K562 (cell line): ENCODE results near the gene SLC25A45. TPM values are rescaled to one million over a fixed set of nuclear protein-coding genes. Genes with fewer than 3 reads are reported as not detected.

Experiments used
- BRF2 ChIP-seq: IDR thresholded peaks from 3 replicates; pipeline ENCODE4 v1.6.1; 2011; ENCODE audit warnings: borderline replicate concordance, mild to moderate bottlenecking; ENCODE audit not compliant: insufficient read length, insufficient read depth
- CBFA2T3 ChIP-seq: fragments of 450-650 bp; IDR thresholded peaks from 2 replicates; pipeline ENCODE4 v1.6.1; 2017
- CGGBP1 ChIP-seq: fragments of 250-450 bp; sonication (Bioruptor Pico); IDR thresholded peaks from 2 replicates; pipeline ENCODE4 v1.9.0; 2021; ENCODE audit warnings: mild to moderate bottlenecking
- CHD2 ChIP-seq: IDR thresholded peaks from 2 replicates; pipeline ENCODE4 v1.6.1; 2011; ENCODE audit warnings: low read depth, low read length
- ESRRA ChIP-seq: fragments of 450-650 bp; IDR thresholded peaks from 2 replicates; pipeline ENCODE4 v1.6.1; 2014; ENCODE audit warnings: low read depth, mild to moderate bottlenecking, moderate library complexity, borderline replicate concordance
- FOS ChIP-seq: IDR thresholded peaks from 3 replicates; pipeline ENCODE4 v1.6.1; 2011; ENCODE audit not compliant: insufficient read length; ENCODE audit errors: extremely low read depth
- GABPA ChIP-seq: fragments of 200-800 bp; sonication (Bioruptor generic); conservative IDR thresholded peaks from 2 replicates; pipeline ENCODE4 v1.6.1; 2016; ENCODE audit warnings: low read depth, missing genetic modification characterization, missing compliant biosample characterization
- HDAC6 ChIP-seq: IDR thresholded peaks from 2 replicates; pipeline ENCODE4 v1.6.1; 2012; ENCODE audit warnings: low read depth, mild to moderate bottlenecking, control low read depth, inconsistent platforms, low read length, moderate library complexity
- HDAC8 ChIP-seq: fragments of 450-650 bp; IDR thresholded peaks from 2 replicates; pipeline ENCODE4 v1.6.1; 2016; ENCODE audit warnings: mild to moderate bottlenecking, missing genetic modification characterization, moderate library complexity, missing compliant biosample characterization
- HOXB6 ChIP-seq: fragments of 250-450 bp; sonication (Bioruptor Pico); IDR thresholded peaks from 2 replicates; pipeline ENCODE4 v1.5.1; 2022; ENCODE audit warnings: mild to moderate bottlenecking, borderline replicate concordance
- KDM2B ChIP-seq: fragments of 250-450 bp; sonication (Bioruptor Pico); IDR thresholded peaks from 2 replicates; pipeline ENCODE4 v1.8.0; 2021; ENCODE audit warnings: mild to moderate bottlenecking, moderate library complexity
- MEF2D ChIP-seq: conservative IDR thresholded peaks from 2 replicates; pipeline ENCODE4 v1.6.1; 2016; ENCODE audit warnings: low read depth, missing genetic modification characterization, missing compliant biosample characterization
- RFX1 ChIP-seq: fragments of 450-650 bp; IDR thresholded peaks from 2 replicates; pipeline ENCODE4 v1.6.1; 2016; ENCODE audit warnings: mild to moderate bottlenecking, moderate library complexity
- SMARCC2 ChIP-seq: fragments of 450-650 bp; IDR thresholded peaks from 2 replicates; pipeline ENCODE4 v1.6.1; 2017; ENCODE audit warnings: antibody characterized with exemption, moderate library complexity, mild to moderate bottlenecking, low read depth
- ZBTB1 ChIP-seq: sonication (generic); formaldehyde crosslinking; IDR thresholded peaks from 2 replicates; pipeline ENCODE4 v1.8.1; 2023; ENCODE audit warnings: missing genetic modification reagents, low read depth, mild to moderate bottlenecking, borderline replicate concordance
- ZFX ChIP-seq: sonication (generic); formaldehyde crosslinking; IDR thresholded peaks from 2 replicates; pipeline ENCODE4 v1.8.0; 2022; ENCODE audit warnings: mild to moderate bottlenecking, missing genetic modification reagents, moderate library complexity
- ZNF347 ChIP-seq: fragments of 450-650 bp; formaldehyde crosslinking; IDR thresholded peaks from 2 replicates; pipeline ENCODE4 v1.4.0; 2020; ENCODE audit warnings: low read depth, mild to moderate bottlenecking, moderate library complexity
- ZNF354B ChIP-seq: fragments of 250-450 bp; sonication (Bioruptor Pico); IDR thresholded peaks from 2 replicates; pipeline ENCODE4 v1.4.0; 2020
- polyA plus RNA-seq, 8 experiments: library from polyadenylated mRNA; depleted of rRNA in 4 of 8; stranded (reverse) in 5 of 8; unstranded in 3 of 8; fragments of >200 nt; fragmentation: Nextera tagmentation in 2 of 8; fragmentation: Illumina TruSeq in 1 of 8; extraction: Ambion mirVana in 2 of 8; extraction: Trizol in 1 of 8; gene quantifications; 2 replicates each; pipeline versions ENCODE4 v1.2.1 to v1.2.3, GENCODE V29; 2011 to 2014; ENCODE audit warnings: inconsistent platforms in 1 of 8, missing spikeins in 1 of 8
- total RNA-seq, 7 experiments: library from RNA; depleted of rRNA in 6 of 7; stranded (reverse); fragments of >200 nt in 6 of 7; fragmentation: Illumina TruSeq in 2 of 7; extraction: Trizol in 2 of 7; gene quantifications; 2 replicates each; pipeline versions ENCODE4 v1.2.1 to v1.2.3, GENCODE V29; 2011 to 2021; ENCODE audit warnings: low replicate concordance in 1 of 7
- TF ChIP-seq, protein P1 (sequence below): sonication (generic); formaldehyde crosslinking; IDR thresholded peaks from 2 replicates; pipeline ENCODE4 v1.8.0; 2022; ENCODE audit warnings: mild to moderate bottlenecking, missing genetic modification reagents
- TF ChIP-seq, protein P2 (sequence below): fragments of 200-400 bp; formaldehyde crosslinking; IDR thresholded peaks from 2 replicates; pipeline ENCODE4 v1.6.1; 2017; ENCODE audit warnings: mild to moderate bottlenecking, low read depth, low read length, moderate library complexity
- TF ChIP-seq, protein P3 (sequence below): sonication (generic); formaldehyde crosslinking; IDR thresholded peaks from 2 replicates; pipeline ENCODE4 v1.5.0; 2020; ENCODE audit warnings: missing genetic modification reagents
- TF ChIP-seq, protein P4 (sequence below): fragments of 200-800 bp; sonication (Bioruptor generic); IDR thresholded peaks from 2 replicates; pipeline ENCODE4 v1.6.1; 2017; ENCODE audit warnings: missing genetic modification characterization, missing compliant biosample characterization

SLC25A45 gene
- total and polyA plus RNA-seq, 9 of the 15 experiments (the other 6 are each of a cell fraction or from before 2014, with no cell fraction given): 0.15 to 2.3 (median 0.68) TPM

DNA sequence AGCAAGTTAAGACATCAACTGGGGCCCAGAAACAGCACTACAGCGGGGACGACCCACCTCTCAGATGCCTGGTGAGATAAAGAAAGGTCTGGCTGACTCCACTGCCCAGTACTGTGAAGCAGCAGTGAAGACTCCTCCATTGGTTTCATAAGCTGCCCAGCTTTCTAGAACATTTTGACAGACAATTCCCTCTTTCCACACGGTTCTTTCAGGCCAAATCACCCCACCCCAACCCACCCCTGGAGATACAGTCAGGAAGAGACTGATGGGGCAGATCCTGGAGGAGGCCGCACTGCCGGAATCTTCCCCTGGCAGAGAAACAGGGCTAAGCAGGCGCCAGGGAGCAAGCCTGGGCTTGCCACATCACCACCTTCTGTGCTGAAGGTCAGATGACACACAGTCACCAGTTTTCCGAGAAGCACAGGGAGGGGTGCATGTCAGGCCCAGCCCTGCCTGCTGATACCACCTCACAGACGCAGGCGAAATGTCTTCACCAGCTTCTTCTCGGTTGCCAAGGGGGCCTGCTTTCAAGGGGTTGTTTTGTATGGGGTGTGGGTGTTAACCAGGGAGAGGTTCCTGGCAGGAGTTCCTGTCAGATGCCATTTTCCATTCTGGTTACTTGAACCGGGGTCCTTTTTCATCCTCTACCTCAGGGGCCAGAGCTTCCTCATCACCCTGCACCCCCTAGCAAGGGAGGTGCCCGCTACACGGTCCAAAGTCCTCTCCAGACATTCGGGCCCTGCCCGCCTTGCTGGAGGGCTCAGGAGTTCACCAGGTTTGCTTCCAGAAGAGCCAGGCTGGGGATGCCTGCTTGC lies 38.7 kb upstream of the SLC25A45 start (continued):
- TF ChIP-seq, protein P1, sequence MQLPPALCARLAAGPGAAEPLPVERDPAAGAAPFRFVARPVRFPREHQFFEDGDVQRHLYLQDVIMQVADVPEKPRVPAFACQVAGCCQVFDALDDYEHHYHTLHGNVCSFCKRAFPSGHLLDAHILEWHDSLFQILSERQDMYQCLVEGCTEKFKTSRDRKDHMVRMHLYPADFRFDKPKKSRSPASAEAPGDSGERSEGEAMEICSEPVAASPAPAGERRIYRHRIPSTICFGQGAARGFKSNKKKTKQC (CRISPR knock-in tag): no peak; the same call in 1 of the 2 replicates
- TF ChIP-seq MEF2D: no peak
- TF ChIP-seq, protein P2, sequence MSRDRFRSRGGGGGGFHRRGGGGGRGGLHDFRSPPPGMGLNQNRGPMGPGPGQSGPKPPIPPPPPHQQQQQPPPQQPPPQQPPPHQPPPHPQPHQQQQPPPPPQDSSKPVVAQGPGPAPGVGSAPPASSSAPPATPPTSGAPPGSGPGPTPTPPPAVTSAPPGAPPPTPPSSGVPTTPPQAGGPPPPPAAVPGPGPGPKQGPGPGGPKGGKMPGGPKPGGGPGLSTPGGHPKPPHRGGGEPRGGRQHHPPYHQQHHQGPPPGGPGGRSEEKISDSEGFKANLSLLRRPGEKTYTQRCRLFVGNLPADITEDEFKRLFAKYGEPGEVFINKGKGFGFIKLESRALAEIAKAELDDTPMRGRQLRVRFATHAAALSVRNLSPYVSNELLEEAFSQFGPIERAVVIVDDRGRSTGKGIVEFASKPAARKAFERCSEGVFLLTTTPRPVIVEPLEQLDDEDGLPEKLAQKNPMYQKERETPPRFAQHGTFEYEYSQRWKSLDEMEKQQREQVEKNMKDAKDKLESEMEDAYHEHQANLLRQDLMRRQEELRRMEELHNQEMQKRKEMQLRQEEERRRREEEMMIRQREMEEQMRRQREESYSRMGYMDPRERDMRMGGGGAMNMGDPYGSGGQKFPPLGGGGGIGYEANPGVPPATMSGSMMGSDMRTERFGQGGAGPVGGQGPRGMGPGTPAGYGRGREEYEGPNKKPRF: no peak
- TF ChIP-seq SMARCC2: no peak
- no peak for TF ChIP-seq KDM2B
- TF ChIP-seq CBFA2T3: peak; percentile 47
- TF ChIP-seq HOXB6: no peak
- TF ChIP-seq CGGBP1 (CRISPR knock-in tag): no peak
- TF ChIP-seq HDAC8 (tag): peak; percentile 46; the same call in 1 of the 2 replicates
- TF ChIP-seq, protein P3, sequence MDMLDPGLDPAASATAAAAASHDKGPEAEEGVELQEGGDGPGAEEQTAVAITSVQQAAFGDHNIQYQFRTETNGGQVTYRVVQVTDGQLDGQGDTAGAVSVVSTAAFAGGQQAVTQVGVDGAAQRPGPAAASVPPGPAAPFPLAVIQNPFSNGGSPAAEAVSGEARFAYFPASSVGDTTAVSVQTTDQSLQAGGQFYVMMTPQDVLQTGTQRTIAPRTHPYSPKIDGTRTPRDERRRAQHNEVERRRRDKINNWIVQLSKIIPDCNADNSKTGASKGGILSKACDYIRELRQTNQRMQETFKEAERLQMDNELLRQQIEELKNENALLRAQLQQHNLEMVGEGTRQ: no peak
- TF ChIP-seq ZNF347 (CRISPR knock-in tag): no peak
- TF ChIP-seq HDAC6: no peak
- TF ChIP-seq ZBTB1 (CRISPR knock-in tag): no peak
- TF ChIP-seq BRF2: no peak
- TF ChIP-seq, protein P4, sequence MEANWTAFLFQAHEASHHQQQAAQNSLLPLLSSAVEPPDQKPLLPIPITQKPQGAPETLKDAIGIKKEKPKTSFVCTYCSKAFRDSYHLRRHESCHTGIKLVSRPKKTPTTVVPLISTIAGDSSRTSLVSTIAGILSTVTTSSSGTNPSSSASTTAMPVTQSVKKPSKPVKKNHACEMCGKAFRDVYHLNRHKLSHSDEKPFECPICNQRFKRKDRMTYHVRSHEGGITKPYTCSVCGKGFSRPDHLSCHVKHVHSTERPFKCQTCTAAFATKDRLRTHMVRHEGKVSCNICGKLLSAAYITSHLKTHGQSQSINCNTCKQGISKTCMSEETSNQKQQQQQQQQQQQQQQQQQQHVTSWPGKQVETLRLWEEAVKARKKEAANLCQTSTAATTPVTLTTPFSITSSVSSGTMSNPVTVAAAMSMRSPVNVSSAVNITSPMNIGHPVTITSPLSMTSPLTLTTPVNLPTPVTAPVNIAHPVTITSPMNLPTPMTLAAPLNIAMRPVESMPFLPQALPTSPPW: no peak
- peak; percentile 86 for TF ChIP-seq ESRRA
- TF ChIP-seq GABPA: no peak
- peak; percentile 12 for TF ChIP-seq FOS
- TF ChIP-seq RFX1: no peak
- TF ChIP-seq ZNF354B (CRISPR knock-in tag): 0 out of 2 replicates have a peak, but pooled peaks have one; percentile 36
- no peak for TF ChIP-seq CHD2
- TF ChIP-seq ZFX (CRISPR knock-in tag): no peak
